Astrocyte (in vitro differentiated cells and primary cell): Measurements from ENCODE around the gene AK1. TPM values are rescaled to one million over a fixed set of nuclear protein-coding genes. Genes with fewer than 3 reads are reported as not detected.
A peak's percentile ranks its signal among the peaks of the same experiment; 100 is the strongest.

Experiments used
- DNase-seq: peaks from one replicate; pipeline ENCODE4 v3.0.0-alpha.2; 2010; ENCODE audit warnings: low read depth
- FAIRE-seq: peaks from 2 replicates; lab custom pipeline; 2011; peaks lifted over from hg19 to GRCh38; lab: Jason Lieb, UNC
- H2AFZ ChIP-seq: 2 replicates; pipeline ENCODE4 v1.6.0; 2012; ENCODE audit warnings: low read depth, low read length, inconsistent platforms
- H3K27ac ChIP-seq: 2 replicates; pipeline ENCODE4 v1.5.1; 2011; ENCODE audit warnings: low read depth, low read length, inconsistent platforms
- H3K27me3 ChIP-seq: 2 replicates; pipeline ENCODE4 v1.6.0; 2011; ENCODE audit warnings: low read length, inconsistent platforms; ENCODE audit not compliant: insufficient read depth
- H3K36me3 ChIP-seq: 2 replicates; pipeline ENCODE4 v1.5.1; 2011; ENCODE audit warnings: low read length, inconsistent platforms; ENCODE audit not compliant: insufficient read depth
- H3K4me1 ChIP-seq: 2 replicates; pipeline ENCODE4 v1.5.1; 2011; ENCODE audit warnings: low read length, inconsistent platforms; ENCODE audit not compliant: insufficient read depth
- H3K4me2 ChIP-seq: 2 replicates; pipeline ENCODE4 v1.6.0; 2012; ENCODE audit warnings: low read length, inconsistent platforms
- H3K4me3 ChIP-seq: 2 replicates; pipeline ENCODE4 v1.5.1; 2011; ENCODE audit warnings: low read depth, mild to moderate bottlenecking, low read length, inconsistent platforms; ENCODE audit not compliant: insufficient read depth
- H3K79me2 ChIP-seq: 2 replicates; pipeline ENCODE4 v1.6.0; 2012; ENCODE audit warnings: mild to moderate bottlenecking, low read length, inconsistent platforms; ENCODE audit not compliant: insufficient read depth
- H3K9ac ChIP-seq: 2 replicates; pipeline ENCODE4 v1.6.0; 2012; ENCODE audit warnings: mild to moderate bottlenecking, low read length, inconsistent platforms
- H3K9me3 ChIP-seq: 2 replicates; pipeline ENCODE4 v1.5.1; 2012; ENCODE audit warnings: low read depth, mild to moderate bottlenecking, low read length, inconsistent platforms; ENCODE audit not compliant: insufficient read depth
- H4K20me1 ChIP-seq: 2 replicates; pipeline ENCODE4 v1.6.0; 2012; ENCODE audit warnings: low read length, inconsistent platforms; ENCODE audit not compliant: insufficient read depth
- H3K27ac Mint-ChIP-seq: one replicate; pipeline ENCODE4 v1.8.0; 2021; ENCODE audit warnings: mild to moderate bottlenecking, mixed read lengths; ENCODE audit not compliant: unreplicated experiment
- H3K27me3 Mint-ChIP-seq: one replicate; pipeline ENCODE4 v1.8.0; 2021; ENCODE audit warnings: low read depth, mixed read lengths; ENCODE audit not compliant: unreplicated experiment
- H3K36me3 Mint-ChIP-seq: one replicate; pipeline ENCODE4 v1.8.0; 2021; ENCODE audit warnings: low read depth, mixed read lengths; ENCODE audit not compliant: unreplicated experiment
- H3K4me1 Mint-ChIP-seq: one replicate; pipeline ENCODE4 v1.8.0; 2021; ENCODE audit warnings: low read depth, mixed read lengths; ENCODE audit not compliant: unreplicated experiment
- H3K4me3 Mint-ChIP-seq: one replicate; pipeline ENCODE4 v1.8.0; 2021; ENCODE audit warnings: mild to moderate bottlenecking, moderate library complexity, mixed read lengths; ENCODE audit not compliant: unreplicated experiment
- H3K9me3 Mint-ChIP-seq: one replicate; pipeline ENCODE4 v1.8.0; 2021; ENCODE audit warnings: mild to moderate bottlenecking, mixed read lengths; ENCODE audit not compliant: unreplicated experiment
- EZH2 ChIP-seq: IDR thresholded peaks from 2 replicates; pipeline ENCODE4 v1.6.1; 2012; ENCODE audit warnings: mild to moderate bottlenecking, low read length, inconsistent platforms; ENCODE audit not compliant: insufficient read depth
- total RNA-seq: library from RNA; stranded (reverse); gene quantifications from 2 replicates; pipeline ENCODE4 v1.2.1, GENCODE V29; 2021
- TF ChIP-seq, protein P1 (sequence below): IDR thresholded peaks from 2 replicates; pipeline ENCODE4 v1.5.1; 2011; ENCODE audit warnings: low read depth, mild to moderate bottlenecking, inconsistent platforms, low read length, moderate library complexity; ENCODE audit not compliant: insufficient read depth

AK1 gene
- total RNA-seq, 1 donor from 2014 or later: 78.0 TPM

DNA sequence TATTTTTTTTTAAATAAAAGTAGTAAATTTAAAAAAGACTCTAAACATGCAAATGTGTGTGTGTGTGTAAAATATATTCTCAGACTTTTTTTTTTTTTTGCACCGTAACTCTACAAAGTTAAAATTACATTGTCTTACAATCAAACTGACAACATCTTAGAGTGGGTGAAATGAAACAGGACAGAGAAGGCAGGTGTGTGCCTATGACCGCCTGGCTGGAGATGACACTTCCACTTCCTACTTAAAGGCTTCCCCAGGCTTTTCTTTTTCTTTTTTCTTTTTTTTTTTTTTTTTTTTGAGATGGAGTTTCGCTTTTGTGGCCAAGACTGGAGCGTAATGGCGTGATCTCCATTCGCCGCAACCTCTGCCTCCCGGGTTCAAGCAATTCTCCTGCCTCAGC, 2.7 kb upstream of the AK1 start:
- peaks cover 28% of the 10 kb centered on the region for H3K4me1 ChIP-seq
- Mint-ChIP-seq H3K4me3 (no peak overlapping the region), H3K27ac (no peak overlapping the region), H3K27me3 (no peaks in the 10 kb centered on the region), H3K9me3 (no peaks in the 10 kb centered on the region), H3K4me1 (peaks cover 19% of the 10 kb centered on the region), H3K36me3 (no peaks in the 10 kb centered on the region)
- no peak overlapping the region for H3K9ac ChIP-seq
- no peak for FAIRE-seq
- no peak overlapping the region for H2AFZ ChIP-seq
- peaks cover 15% of the 10 kb centered on the region for H3K79me2 ChIP-seq
- H4K20me1 ChIP-seq: peaks cover 10% of the 10 kb centered on the region
- no peak for TF ChIP-seq EZH2
- TF ChIP-seq, protein P1, sequence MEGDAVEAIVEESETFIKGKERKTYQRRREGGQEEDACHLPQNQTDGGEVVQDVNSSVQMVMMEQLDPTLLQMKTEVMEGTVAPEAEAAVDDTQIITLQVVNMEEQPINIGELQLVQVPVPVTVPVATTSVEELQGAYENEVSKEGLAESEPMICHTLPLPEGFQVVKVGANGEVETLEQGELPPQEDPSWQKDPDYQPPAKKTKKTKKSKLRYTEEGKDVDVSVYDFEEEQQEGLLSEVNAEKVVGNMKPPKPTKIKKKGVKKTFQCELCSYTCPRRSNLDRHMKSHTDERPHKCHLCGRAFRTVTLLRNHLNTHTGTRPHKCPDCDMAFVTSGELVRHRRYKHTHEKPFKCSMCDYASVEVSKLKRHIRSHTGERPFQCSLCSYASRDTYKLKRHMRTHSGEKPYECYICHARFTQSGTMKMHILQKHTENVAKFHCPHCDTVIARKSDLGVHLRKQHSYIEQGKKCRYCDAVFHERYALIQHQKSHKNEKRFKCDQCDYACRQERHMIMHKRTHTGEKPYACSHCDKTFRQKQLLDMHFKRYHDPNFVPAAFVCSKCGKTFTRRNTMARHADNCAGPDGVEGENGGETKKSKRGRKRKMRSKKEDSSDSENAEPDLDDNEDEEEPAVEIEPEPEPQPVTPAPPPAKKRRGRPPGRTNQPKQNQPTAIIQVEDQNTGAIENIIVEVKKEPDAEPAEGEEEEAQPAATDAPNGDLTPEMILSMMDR: no peak
- H3K4me3 ChIP-seq: no peak overlapping the region
- no peaks in the 10 kb centered on the region for H3K36me3 ChIP-seq
- no peak overlapping the region for H3K4me2 ChIP-seq
- DNase-seq: no peak
- H3K27ac ChIP-seq: no peak overlapping the region
- no peaks in the 10 kb centered on the region for H3K27me3 ChIP-seq
- H3K9me3 ChIP-seq: no peaks in the 10 kb centered on the region

DNA sequence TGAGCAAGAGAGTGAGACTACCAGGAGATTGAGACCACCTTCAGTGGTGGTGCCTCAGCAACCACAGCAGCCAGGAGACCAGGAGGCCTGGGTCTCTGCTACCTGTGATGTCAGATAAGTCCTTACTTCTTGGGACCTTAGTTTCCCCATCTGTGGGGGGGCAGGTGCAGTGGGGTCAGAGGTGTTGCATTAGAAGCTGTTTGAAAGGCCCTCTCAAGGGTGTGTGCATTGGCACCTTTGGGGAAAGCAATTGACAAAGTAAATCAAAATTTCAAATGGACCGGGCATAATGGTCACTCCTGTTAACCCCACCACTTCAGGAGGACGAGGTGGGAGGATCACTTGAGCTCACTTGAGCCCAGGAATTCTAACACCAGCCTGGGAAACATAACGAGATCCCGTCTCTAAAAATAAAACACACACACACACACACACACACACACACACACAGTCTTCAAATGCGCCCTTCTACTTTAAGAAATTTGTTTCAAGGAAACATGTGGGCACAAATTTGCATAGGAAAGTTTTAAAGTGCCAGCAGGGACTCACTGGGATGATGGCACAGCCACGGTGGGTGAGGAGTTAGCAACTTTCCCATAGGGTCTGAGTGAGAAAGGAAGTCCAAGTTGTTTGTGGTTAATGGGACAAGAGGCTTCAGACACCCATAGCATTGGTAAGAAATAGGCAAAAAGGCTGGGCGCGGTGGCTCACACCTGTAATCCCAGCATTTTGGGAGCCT, 1.3 kb upstream of the AK1 start:
- Histone ChIP-seq H3K4me1 (peaks cover 36% of the 10 kb centered on the region), H3K79me2 (peaks cover 20% of the 10 kb centered on the region), H2AFZ (no peak overlapping the region), H3K36me3 (no peaks in the 10 kb centered on the region), H4K20me1 (peaks cover 14% of the 10 kb centered on the region), H3K4me2 (no peak overlapping the region), H3K9ac (no peak overlapping the region), H3K27me3 (no peaks in the 10 kb centered on the region), H3K4me3 (no peak overlapping the region), H3K27ac (no peak overlapping the region), H3K9me3 (no peaks in the 10 kb centered on the region)
- TF ChIP-seq EZH2: no peak
- TF ChIP-seq, protein P1: no peak
- no peak overlapping the region for H3K27ac Mint-ChIP-seq
- H3K36me3 Mint-ChIP-seq: no peaks in the 10 kb centered on the region
- DNase-seq: no peak
- H3K27me3 Mint-ChIP-seq: no peaks in the 10 kb centered on the region
- no peak for FAIRE-seq
- H3K9me3 Mint-ChIP-seq: no peaks in the 10 kb centered on the region
- peaks cover 7% of the 10 kb centered on the region for H3K4me1 Mint-ChIP-seq
- no peak overlapping the region for H3K4me3 Mint-ChIP-seq

DNA sequence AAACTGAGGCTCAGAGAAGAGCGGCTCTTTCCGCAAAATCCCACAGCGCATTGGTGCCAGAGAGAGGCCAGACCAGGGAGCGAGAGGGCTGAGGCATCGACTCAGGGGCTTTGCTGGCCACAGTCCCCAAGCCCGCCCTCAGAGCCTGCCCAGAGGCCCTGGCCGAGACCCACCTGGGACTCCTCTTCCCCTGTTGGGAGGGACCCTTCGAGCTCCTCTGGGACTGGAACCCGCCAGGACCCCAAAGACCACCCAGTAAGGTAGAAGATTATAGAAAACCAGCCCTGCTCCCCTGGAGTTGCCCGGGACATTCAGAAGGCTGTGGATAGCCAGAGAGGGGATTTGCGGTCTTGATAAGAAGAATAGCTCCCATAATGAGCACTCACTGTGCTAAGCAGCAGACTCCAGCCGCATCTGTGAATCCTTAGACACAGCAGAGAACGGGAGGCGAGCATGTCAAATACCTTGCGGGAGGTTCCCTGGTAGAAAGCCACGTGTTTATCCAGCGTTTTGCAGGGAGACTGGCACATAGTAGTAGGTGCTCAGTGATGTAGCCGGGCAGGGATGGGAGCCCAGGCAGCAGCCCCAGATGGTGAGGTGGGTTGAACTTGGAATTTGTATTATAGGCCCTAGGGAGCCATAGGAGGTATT, 651 bp upstream of the AK1 start:
- no peaks in the 10 kb centered on the region for H3K9me3 ChIP-seq
- H3K4me2 ChIP-seq: peak overlapping the region; percentile 94
- H3K27ac ChIP-seq: no peak overlapping the region
- H2AFZ ChIP-seq: peak overlapping the region; percentile 87
- no peaks in the 10 kb centered on the region for H3K36me3 ChIP-seq
- Mint-ChIP-seq H3K9me3 (no peaks in the 10 kb centered on the region), H3K36me3 (no peaks in the 10 kb centered on the region), H3K4me1 (peaks cover 7% of the 10 kb centered on the region), H3K27me3 (no peaks in the 10 kb centered on the region), H3K4me3 (peak overlapping the region; percentile 68), H3K27ac (no peak overlapping the region)
- TF ChIP-seq EZH2: no peak
- TF ChIP-seq, protein P1: no peak
- peak overlapping the region; percentile 77 for H3K9ac ChIP-seq
- peaks cover 37% of the 10 kb centered on the region for H3K4me1 ChIP-seq
- no peak for DNase-seq
- no peak for FAIRE-seq
- peak overlapping the region; percentile 56 for H3K4me3 ChIP-seq
- no peaks in the 10 kb centered on the region for H3K27me3 ChIP-seq
- H4K20me1 ChIP-seq: peaks cover 18% of the 10 kb centered on the region
- H3K79me2 ChIP-seq: peaks cover 20% of the 10 kb centered on the region
